ENCODE measurements around the gene GABBR1.

The GABBR1 gene

GRCh38 chr6:29524044-29524443 is 108.9 kb downstream of the GABBR1 start:
- no peak for DNase-seq

GRCh38 chr6:29522227-29522626 is 110.8 kb downstream of the GABBR1 start:
- DNase-seq: no peak

GRCh38 chr6:29521006-29521680 is 111.8 kb downstream of the GABBR1 start:
- no peak for DNase-seq

- no peak for DNase-seq
Measured at GRCh38 chr6:29520232-29520631, 112.8 kb downstream of the GABBR1 start.

GRCh38 chr6:29519291-29520010 is 113.5 kb downstream of the GABBR1 start:
- DNase-seq: no peak

- no peak for DNase-seq
Measured at GRCh38 chr6:29517728-29518440, 115.1 kb downstream of the GABBR1 start.

- no peak for DNase-seq
Measured at GRCh38 chr6:29517245-29517644, 115.7 kb downstream of the GABBR1 start.

GRCh38 chr6:29516108-29516507 is 116.9 kb downstream of the GABBR1 start:
- DNase-seq: no peak

GRCh38 chr6:29510746-29511300 is 122.2 kb downstream of the GABBR1 start:
- no peak for DNase-seq

- peak; percentile 28 for DNase-seq
Measured at GRCh38 chr6:29510202-29510601, 122.8 kb downstream of the GABBR1 start.
